Measurements from ENCODE around the gene FOXK2. TPM values are rescaled to one million over a fixed set of nuclear protein-coding genes. Genes with fewer than 3 reads are reported as not detected.

FOXK2 gene
- total and polyA plus RNA-seq, 2 donors (not counting 1 experiment from before 2014, with no cell fraction given), result 19.7 to 62.7 TPM

DNA sequence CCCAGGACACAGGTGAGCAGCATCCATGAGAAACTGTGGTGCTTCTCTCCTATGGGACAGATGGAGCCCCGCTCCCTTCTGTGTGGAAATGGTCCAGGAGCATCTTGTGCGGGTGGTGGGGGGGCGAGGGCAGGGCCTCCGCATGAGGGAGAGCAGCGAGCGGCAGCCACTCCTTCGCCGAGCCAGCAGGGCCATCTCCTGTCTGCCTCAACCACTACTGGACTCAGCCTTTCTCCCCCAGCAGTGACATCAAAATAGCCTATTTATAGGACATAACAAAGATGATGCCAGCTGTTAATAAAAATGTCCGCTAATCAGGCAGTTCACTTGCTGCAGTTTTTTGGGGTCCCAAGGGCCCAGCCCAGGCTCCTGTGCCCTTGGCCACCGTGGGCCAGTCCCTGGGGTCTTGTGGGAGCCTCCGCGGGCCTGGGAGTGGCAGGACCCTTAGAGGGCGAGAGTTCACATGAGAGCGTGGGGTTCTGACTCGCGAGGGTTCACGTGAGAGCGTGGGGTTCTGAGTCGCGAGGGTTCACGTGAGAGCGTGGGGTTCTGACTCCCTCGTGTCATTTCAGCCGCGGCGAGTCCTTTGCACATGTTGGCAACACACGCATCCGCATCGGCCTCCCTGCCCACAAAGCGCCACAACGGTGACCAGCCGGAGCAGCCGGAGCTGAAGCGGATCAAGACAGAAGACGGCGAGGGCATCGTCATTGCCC, 81.4 kb downstream of the FOXK2 start:
- TF ChIP-seq EZH2 (IDR thresholded peaks at IDR 0.05; ENCODE audit: borderline replicate concordance, insufficient read depth, low read depth, low read length, poor library complexity, severe bottlenecking), result no peak
- TF ChIP-seq, protein P1, sequence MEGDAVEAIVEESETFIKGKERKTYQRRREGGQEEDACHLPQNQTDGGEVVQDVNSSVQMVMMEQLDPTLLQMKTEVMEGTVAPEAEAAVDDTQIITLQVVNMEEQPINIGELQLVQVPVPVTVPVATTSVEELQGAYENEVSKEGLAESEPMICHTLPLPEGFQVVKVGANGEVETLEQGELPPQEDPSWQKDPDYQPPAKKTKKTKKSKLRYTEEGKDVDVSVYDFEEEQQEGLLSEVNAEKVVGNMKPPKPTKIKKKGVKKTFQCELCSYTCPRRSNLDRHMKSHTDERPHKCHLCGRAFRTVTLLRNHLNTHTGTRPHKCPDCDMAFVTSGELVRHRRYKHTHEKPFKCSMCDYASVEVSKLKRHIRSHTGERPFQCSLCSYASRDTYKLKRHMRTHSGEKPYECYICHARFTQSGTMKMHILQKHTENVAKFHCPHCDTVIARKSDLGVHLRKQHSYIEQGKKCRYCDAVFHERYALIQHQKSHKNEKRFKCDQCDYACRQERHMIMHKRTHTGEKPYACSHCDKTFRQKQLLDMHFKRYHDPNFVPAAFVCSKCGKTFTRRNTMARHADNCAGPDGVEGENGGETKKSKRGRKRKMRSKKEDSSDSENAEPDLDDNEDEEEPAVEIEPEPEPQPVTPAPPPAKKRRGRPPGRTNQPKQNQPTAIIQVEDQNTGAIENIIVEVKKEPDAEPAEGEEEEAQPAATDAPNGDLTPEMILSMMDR (IDR thresholded peaks at IDR 0.05), result no peak
- H3K4me3 Mint-ChIP-seq, result no peak overlapping the region
- Histone ChIP-seq H2AFZ (ENCODE audit: insufficient read depth, low read depth, low read length, poor library complexity, severe bottlenecking) (no peak overlapping the region), H3K27ac (ENCODE audit: low read length in 2 of 2) (no peak overlapping the region), H3K36me3 (replicated peaks in 1 of 2; ENCODE audit: control extremely low read depth in 1 of 2, control insufficient read depth in 1 of 2, extremely low read depth in 1 of 2, insufficient read depth in 2 of 2, low read length in 1 of 2) (peaks cover 0 to 50% of the 10 kb centered on the region in 2 experiments), H4K20me1 (ENCODE audit: control insufficient read depth, insufficient read depth, low read length, poor library complexity, severe bottlenecking) (peaks cover 15% of the 10 kb centered on the region), H3K4me2 (replicated peaks; ENCODE audit: low read depth, low read length, poor library complexity, severe bottlenecking) (no peak overlapping the region), H3K27me3 (replicated peaks in 1 of 4; ENCODE audit: control extremely low read depth in 1 of 4, control insufficient read depth in 3 of 4, insufficient read depth in 4 of 4, low read length in 3 of 4) (no peaks in the 10 kb centered on the region), H3K79me2 (ENCODE audit: control insufficient read depth, insufficient read depth, low read length) (peaks cover 18% of the 10 kb centered on the region), H3K9ac (ENCODE audit: low read length) (no peak overlapping the region), H3K4me3 (ENCODE audit: control extremely low read depth in 1 of 5, extremely low read depth in 1 of 5, insufficient read depth in 1 of 5, low read depth in 2 of 5, low read length in 4 of 5) (no peak overlapping the region), H3K4me1 (ENCODE audit: control insufficient read depth in 2 of 2, insufficient read depth in 2 of 2, low read length in 2 of 2) (peaks cover 7 to 46% of the 10 kb centered on the region in 2 donors), H3K9me3 (ENCODE audit: control extremely low read depth in 1 of 3, control insufficient read depth in 2 of 3, insufficient read depth in 1 of 3, low read length in 2 of 3) (peaks cover 0 to 2% (median 0%) of the 10 kb centered on the region in 3 donors)
- peaks cover 52% of the 10 kb centered on the region for H3K4me1 Mint-ChIP-seq
- H3K27ac Mint-ChIP-seq, result no peak overlapping the region
- ChIA-PET CTCF (no interaction called here), POLR2A (interaction anchor here (0.5 to 0.7 kb wide), 2 partner anchors 37 to 346 kb away, joined by 3 to 6 read pairs; no protein-coding TSS in a partner anchor)
- DNase-seq (no peak), ATAC-seq (ENCODE audit: low read depth) (no peak)
- no peaks in the 10 kb centered on the region for H3K9me3 Mint-ChIP-seq (ENCODE audit: insufficient read depth)
- intact Hi-C loops (cut with micrococcal nuclease), result no loop called here
- H3K27me3 Mint-ChIP-seq, result no peaks in the 10 kb centered on the region
- WGBS (ENCODE audit: insufficient coverage), result 96% methylated on average over 37 of the region's 37 CpGs

DNA sequence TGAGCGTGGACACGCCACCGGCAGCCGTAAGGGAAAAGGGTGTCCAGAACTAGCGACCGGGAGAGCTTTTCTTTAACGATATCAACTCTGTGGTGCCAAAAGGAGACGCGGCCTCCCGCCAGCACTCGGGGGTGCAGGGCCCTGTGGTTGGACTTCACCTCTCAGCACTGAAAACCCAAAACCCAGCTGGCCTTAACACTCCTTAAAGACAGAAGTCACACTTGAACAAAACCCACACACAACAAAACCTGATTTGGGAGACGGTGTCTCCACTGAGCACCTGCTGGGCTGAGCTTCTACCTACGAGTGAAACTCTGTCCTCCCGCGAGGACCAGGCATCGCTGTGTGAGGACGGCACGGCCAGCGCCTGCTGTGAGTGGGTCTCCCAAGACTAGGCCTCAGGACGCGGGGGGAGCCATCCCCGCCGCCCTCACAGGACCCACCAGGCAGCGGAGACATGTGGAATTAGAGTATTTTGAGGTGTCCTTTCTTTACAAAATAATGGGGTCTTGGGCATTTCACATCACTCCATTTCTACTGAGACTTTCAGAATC, 82.0 kb downstream of the FOXK2 start:
- ATAC-seq (ENCODE audit: low read depth) (no peak), DNase-seq (no peak)
- POLR2A ChIA-PET, result interaction anchor here (0.5 to 0.7 kb wide), 2 partner anchors 36 to 347 kb away, joined by 3 to 6 read pairs; no protein-coding TSS in a partner anchor
- peaks cover 0 to 2% (median 0%) of the 10 kb centered on the region in 3 donors for H3K9me3 ChIP-seq (ENCODE audit: control extremely low read depth in 1 of 3, control insufficient read depth in 2 of 3, insufficient read depth in 1 of 3, low read length in 2 of 3)
- no peak overlapping the region for H3K9ac ChIP-seq (ENCODE audit: low read length)
- H2AFZ ChIP-seq (ENCODE audit: insufficient read depth, low read depth, low read length, poor library complexity, severe bottlenecking), result no peak overlapping the region
- no peak overlapping the region for H3K27ac ChIP-seq (ENCODE audit: low read length in 2 of 2)
- H4K20me1 ChIP-seq (ENCODE audit: control insufficient read depth, insufficient read depth, low read length, poor library complexity, severe bottlenecking), result peaks cover 15% of the 10 kb centered on the region
- WGBS (ENCODE audit: insufficient coverage), result 98% methylated on average over 13 of the region's 24 CpGs
- no peak overlapping the region for H3K27ac Mint-ChIP-seq
- H3K79me2 ChIP-seq (ENCODE audit: control insufficient read depth, insufficient read depth, low read length), result peaks cover 18% of the 10 kb centered on the region
- no peak overlapping the region for H3K4me3 Mint-ChIP-seq
- CTCF ChIA-PET, result no interaction called here
- no peaks in the 10 kb centered on the region for H3K27me3 ChIP-seq (replicated peaks in 1 of 4; ENCODE audit: control extremely low read depth in 1 of 4, control insufficient read depth in 3 of 4, insufficient read depth in 4 of 4, low read length in 3 of 4)
- no peak overlapping the region for H3K4me3 ChIP-seq (ENCODE audit: control extremely low read depth in 1 of 5, extremely low read depth in 1 of 5, insufficient read depth in 1 of 5, low read depth in 2 of 5, low read length in 4 of 5)
- H3K9me3 Mint-ChIP-seq (ENCODE audit: insufficient read depth), result no peaks in the 10 kb centered on the region
- no peaks in the 10 kb centered on the region for H3K27me3 Mint-ChIP-seq
- H3K4me2 ChIP-seq (replicated peaks; ENCODE audit: low read depth, low read length, poor library complexity, severe bottlenecking), result no peak overlapping the region
- TF ChIP-seq EZH2 (IDR thresholded peaks at IDR 0.05; ENCODE audit: borderline replicate concordance, insufficient read depth, low read depth, low read length, poor library complexity, severe bottlenecking), result no peak
- TF ChIP-seq, protein P1 (IDR thresholded peaks at IDR 0.05), result no peak
- H3K36me3 ChIP-seq (replicated peaks in 1 of 2; ENCODE audit: control extremely low read depth in 1 of 2, control insufficient read depth in 1 of 2, extremely low read depth in 1 of 2, insufficient read depth in 2 of 2, low read length in 1 of 2), result peaks cover 0 to 52% of the 10 kb centered on the region in 2 experiments
- peaks cover 46% of the 10 kb centered on the region for H3K4me1 Mint-ChIP-seq
- intact Hi-C loops (cut with micrococcal nuclease), result no loop called here
- peaks cover 7 to 39% of the 10 kb centered on the region in 2 donors for H3K4me1 ChIP-seq (ENCODE audit: control insufficient read depth in 2 of 2, insufficient read depth in 2 of 2, low read length in 2 of 2)

Measured in B cell (primary cell).